Measurements from ENCODE around the gene FBXW4.

FBXW4 gene

DNA sequence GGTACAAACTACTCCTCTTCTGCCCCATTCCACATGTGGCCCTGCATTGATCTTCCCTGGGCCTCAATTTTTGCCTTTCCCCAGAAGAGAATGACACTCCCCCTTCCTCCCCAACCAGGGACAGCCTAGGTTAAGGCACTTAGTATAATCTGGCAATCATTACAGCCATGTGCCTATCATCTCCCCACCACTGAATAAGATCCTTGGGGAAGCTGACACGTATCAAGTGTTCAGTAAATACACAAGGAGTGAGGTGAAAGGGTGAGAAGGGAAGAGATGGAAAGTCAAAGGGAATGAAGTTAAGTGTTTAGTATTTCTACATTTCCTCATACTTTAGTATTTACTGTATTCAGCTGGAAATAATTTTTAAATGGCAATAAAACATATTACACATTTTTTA lies 31.9 kb downstream of the FBXW4 start:
- Histone ChIP-seq H3K27me3 (replicated peaks; ENCODE audit: control insufficient read depth, insufficient read depth, low read length, poor library complexity, severe bottlenecking) (no peaks in the 10 kb centered on the region), H3K4me1 (ENCODE audit: control insufficient read depth, insufficient read depth, low read length, poor library complexity, severe bottlenecking) (no peaks in the 10 kb centered on the region), H3K27ac (ENCODE audit: insufficient read depth, low read length, poor library complexity, severe bottlenecking) (no peak overlapping the region), H3K4me3 (ENCODE audit: insufficient read depth, low read depth, low read length, poor library complexity, severe bottlenecking) (no peak overlapping the region), H3K9me3 (ENCODE audit: control insufficient read depth, low read length) (no peaks in the 10 kb centered on the region), H3K36me3 (ENCODE audit: control insufficient read depth, insufficient read depth, low read length) (peaks cover 81% of the 10 kb centered on the region)
- DNase-seq, result no peak

DNA sequence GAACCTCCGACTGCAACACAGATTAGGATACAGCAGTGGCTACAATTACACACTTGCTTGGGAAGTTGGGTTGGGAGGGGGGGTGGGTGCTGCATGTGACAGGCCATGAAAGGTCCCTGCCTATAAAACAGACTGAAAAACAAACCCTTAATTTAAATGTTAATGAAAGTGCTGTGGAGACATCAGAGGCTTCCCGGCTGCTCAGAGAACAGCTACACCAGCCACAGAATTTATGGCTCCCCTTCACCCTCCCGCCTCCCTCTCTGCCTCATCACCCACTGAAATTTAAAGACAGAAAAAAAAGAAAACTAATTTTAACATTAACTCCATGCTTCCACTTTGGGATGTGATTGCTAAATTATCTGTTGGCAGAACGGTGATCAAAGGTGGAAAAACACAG lies 34.7 kb downstream of the FBXW4 start:
- Histone ChIP-seq H3K4me1 (ENCODE audit: control insufficient read depth, insufficient read depth, low read length, poor library complexity, severe bottlenecking) (no peaks in the 10 kb centered on the region), H3K4me3 (ENCODE audit: insufficient read depth, low read depth, low read length, poor library complexity, severe bottlenecking) (no peak overlapping the region), H3K27ac (ENCODE audit: insufficient read depth, low read length, poor library complexity, severe bottlenecking) (no peak overlapping the region), H3K27me3 (replicated peaks; ENCODE audit: control insufficient read depth, insufficient read depth, low read length, poor library complexity, severe bottlenecking) (no peaks in the 10 kb centered on the region), H3K36me3 (ENCODE audit: control insufficient read depth, insufficient read depth, low read length) (peaks cover 75% of the 10 kb centered on the region), H3K9me3 (ENCODE audit: control insufficient read depth, low read length) (no peaks in the 10 kb centered on the region)
- no peak for DNase-seq

DNA sequence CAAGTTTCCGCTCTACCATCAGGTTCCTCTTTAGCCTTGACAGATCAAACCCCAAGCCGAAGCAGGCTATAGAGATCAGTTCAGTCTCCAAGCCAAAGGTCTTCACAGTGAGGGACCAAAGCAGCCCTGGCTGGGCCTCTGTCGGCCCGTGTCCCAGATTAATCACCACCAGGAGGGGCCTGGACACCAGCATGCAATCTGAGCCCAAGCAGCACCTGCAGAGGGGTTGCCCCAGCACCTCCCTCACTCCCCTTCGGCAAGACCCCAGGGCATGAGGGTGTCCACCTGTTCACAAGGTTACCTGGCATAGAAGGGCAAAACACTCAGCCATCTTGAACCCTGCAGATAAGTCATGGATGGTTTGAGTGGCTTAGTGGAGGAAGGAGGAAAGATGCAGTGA lies 36.0 kb downstream of the FBXW4 start:
- H3K36me3 ChIP-seq (ENCODE audit: control insufficient read depth, insufficient read depth, low read length), result peaks cover 63% of the 10 kb centered on the region

DNA sequence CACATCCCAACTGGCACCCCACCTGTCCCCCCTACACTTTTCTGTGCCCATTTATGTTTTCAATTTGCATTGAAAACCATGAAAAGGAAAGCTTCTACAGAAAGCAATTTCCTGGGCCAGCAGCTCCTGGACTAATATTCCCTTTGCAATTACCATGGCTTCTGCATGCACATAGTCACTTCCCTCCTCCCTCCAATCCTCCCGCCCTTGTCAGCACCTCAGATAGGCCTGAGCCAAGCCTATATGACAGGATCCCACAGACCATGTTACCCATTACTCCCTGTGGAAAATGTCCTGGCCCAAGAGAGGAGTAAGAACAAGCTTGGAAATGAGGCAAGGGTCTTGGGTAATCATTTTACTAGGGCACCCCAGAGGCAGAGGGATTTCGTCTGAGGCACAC lies 38.1 kb downstream of the FBXW4 start:
- Histone ChIP-seq H3K36me3 (ENCODE audit: control insufficient read depth, insufficient read depth, low read length) (peaks cover 61% of the 10 kb centered on the region), H3K9me3 (ENCODE audit: control insufficient read depth, low read length) (no peaks in the 10 kb centered on the region), H3K27me3 (replicated peaks; ENCODE audit: control insufficient read depth, insufficient read depth, low read length, poor library complexity, severe bottlenecking) (no peaks in the 10 kb centered on the region), H3K4me3 (ENCODE audit: insufficient read depth, low read depth, low read length, poor library complexity, severe bottlenecking) (no peak overlapping the region), H3K4me1 (ENCODE audit: control insufficient read depth, insufficient read depth, low read length, poor library complexity, severe bottlenecking) (no peaks in the 10 kb centered on the region), H3K27ac (ENCODE audit: insufficient read depth, low read length, poor library complexity, severe bottlenecking) (no peak overlapping the region)
- DNase-seq, result no peak

More for the DNA sequence above, 36.0 kb downstream of the FBXW4 start:
- Histone ChIP-seq H3K9me3 (ENCODE audit: control insufficient read depth, low read length) (no peaks in the 10 kb centered on the region), H3K4me3 (ENCODE audit: insufficient read depth, low read depth, low read length, poor library complexity, severe bottlenecking) (no peak overlapping the region), H3K27me3 (replicated peaks; ENCODE audit: control insufficient read depth, insufficient read depth, low read length, poor library complexity, severe bottlenecking) (no peaks in the 10 kb centered on the region), H3K27ac (ENCODE audit: insufficient read depth, low read length, poor library complexity, severe bottlenecking) (no peak overlapping the region), H3K4me1 (ENCODE audit: control insufficient read depth, insufficient read depth, low read length, poor library complexity, severe bottlenecking) (no peaks in the 10 kb centered on the region)
- DNase-seq, result no peak

DNA sequence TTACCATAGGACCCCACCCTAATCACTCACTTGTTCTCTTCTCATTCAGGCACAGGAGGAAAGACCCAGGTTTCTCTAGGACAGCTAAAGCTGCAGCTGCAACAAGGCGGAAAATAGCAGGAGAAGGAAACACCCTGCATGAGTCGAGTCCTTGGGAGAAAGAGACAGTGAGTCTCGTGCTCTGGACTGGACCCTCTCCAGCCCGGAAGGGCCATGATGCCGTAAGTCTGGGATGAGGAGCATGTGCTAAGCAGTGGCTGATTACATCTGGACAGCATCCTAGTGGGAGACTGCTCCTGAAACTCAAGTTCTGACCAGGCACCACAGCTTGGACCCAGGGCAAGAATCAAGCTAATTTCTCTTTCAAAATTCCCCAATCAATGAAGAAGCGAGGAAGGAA lies 39.4 kb downstream of the FBXW4 start:
- no peaks in the 10 kb centered on the region for H3K4me1 ChIP-seq (ENCODE audit: control insufficient read depth, insufficient read depth, low read length, poor library complexity, severe bottlenecking)
- H3K27ac ChIP-seq (ENCODE audit: insufficient read depth, low read length, poor library complexity, severe bottlenecking), result no peak overlapping the region
- DNase-seq, result no peak
- H3K36me3 ChIP-seq (ENCODE audit: control insufficient read depth, insufficient read depth, low read length), result peaks cover 61% of the 10 kb centered on the region
- no peaks in the 10 kb centered on the region for H3K27me3 ChIP-seq (replicated peaks; ENCODE audit: control insufficient read depth, insufficient read depth, low read length, poor library complexity, severe bottlenecking)
- no peaks in the 10 kb centered on the region for H3K9me3 ChIP-seq (ENCODE audit: control insufficient read depth, low read length)
- no peak overlapping the region for H3K4me3 ChIP-seq (ENCODE audit: insufficient read depth, low read depth, low read length, poor library complexity, severe bottlenecking)

DNA sequence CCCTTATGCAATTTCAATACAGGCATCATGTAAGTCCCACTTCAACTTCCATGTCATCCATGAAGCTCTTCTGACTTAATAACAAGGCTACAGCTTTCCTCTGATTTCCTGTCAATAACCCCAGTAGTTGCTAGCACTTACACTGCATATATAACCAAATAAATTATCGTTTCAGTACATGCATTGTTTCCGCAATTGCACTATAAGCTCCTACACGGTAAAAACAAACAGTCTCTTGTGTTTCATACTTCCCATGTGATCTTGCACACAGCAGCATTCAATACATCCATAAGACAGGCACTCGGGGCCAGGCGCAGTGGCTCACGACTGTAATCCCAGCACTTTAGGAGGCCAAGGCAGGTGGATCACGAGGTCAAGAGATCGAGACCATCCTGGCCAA lies 41.4 kb downstream of the FBXW4 start:
- Histone ChIP-seq H3K36me3 (ENCODE audit: control insufficient read depth, insufficient read depth, low read length) (peaks cover 60% of the 10 kb centered on the region), H3K4me3 (ENCODE audit: insufficient read depth, low read depth, low read length, poor library complexity, severe bottlenecking) (no peak overlapping the region), H3K4me1 (ENCODE audit: control insufficient read depth, insufficient read depth, low read length, poor library complexity, severe bottlenecking) (no peaks in the 10 kb centered on the region), H3K9me3 (ENCODE audit: control insufficient read depth, low read length) (no peaks in the 10 kb centered on the region), H3K27me3 (replicated peaks; ENCODE audit: control insufficient read depth, insufficient read depth, low read length, poor library complexity, severe bottlenecking) (no peaks in the 10 kb centered on the region), H3K27ac (ENCODE audit: insufficient read depth, low read length, poor library complexity, severe bottlenecking) (no peak overlapping the region)
- DNase-seq, result no peak

DNA sequence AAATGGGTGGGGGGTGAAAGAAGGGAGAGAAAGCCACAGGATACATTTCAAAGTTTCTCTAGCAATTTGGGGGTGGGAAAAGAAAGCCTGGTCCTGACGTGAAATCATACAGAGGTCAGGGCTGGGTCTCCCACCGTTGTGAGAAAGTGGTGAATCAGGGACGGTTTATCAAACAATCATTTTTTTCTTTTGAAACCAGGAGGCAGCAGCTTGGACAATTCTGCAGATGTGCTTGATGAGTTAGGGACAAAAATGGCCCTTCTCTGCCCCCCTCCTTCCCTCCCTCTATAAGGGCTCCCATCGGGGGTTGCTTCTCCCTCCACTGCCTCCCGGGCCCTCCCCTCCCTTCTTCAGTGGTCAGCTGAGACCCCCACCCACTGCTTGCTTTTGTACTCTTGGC lies 43.6 kb downstream of the FBXW4 start:
- Histone ChIP-seq H3K9me3 (ENCODE audit: control insufficient read depth, low read length) (no peaks in the 10 kb centered on the region), H3K4me3 (ENCODE audit: insufficient read depth, low read depth, low read length, poor library complexity, severe bottlenecking) (no peak overlapping the region), H3K36me3 (ENCODE audit: control insufficient read depth, insufficient read depth, low read length) (peaks cover 59% of the 10 kb centered on the region), H3K4me1 (ENCODE audit: control insufficient read depth, insufficient read depth, low read length, poor library complexity, severe bottlenecking) (no peaks in the 10 kb centered on the region), H3K27me3 (replicated peaks; ENCODE audit: control insufficient read depth, insufficient read depth, low read length, poor library complexity, severe bottlenecking) (no peaks in the 10 kb centered on the region), H3K27ac (ENCODE audit: insufficient read depth, low read length, poor library complexity, severe bottlenecking) (no peak overlapping the region)
- DNase-seq, result no peak

DNA sequence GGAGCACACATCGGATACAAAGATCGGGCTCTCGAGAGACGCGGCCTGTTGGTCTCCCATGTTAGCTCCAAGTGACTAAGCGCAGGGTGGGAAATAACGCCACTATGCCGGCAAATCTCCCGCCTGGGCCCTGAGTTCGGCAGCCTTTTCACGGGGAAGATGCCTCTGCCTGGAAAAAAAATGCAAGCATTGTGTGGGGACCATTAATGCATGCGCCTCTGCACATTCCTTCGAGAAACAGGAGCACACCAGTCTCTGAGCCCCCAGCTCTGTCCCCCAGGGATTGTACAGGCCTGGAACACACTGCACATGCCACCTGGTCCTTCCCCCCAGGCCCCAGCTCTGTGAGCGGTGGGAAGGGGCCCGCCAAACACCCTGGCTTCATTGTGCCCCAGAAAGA lies 44.1 kb downstream of the FBXW4 start:
- H3K36me3 ChIP-seq (ENCODE audit: control insufficient read depth, insufficient read depth, low read length), result peaks cover 57% of the 10 kb centered on the region
- no peaks in the 10 kb centered on the region for H3K27me3 ChIP-seq (replicated peaks; ENCODE audit: control insufficient read depth, insufficient read depth, low read length, poor library complexity, severe bottlenecking)
- H3K27ac ChIP-seq (ENCODE audit: insufficient read depth, low read length, poor library complexity, severe bottlenecking), result no peak overlapping the region
- DNase-seq, result no peak
- H3K9me3 ChIP-seq (ENCODE audit: control insufficient read depth, low read length), result no peaks in the 10 kb centered on the region
- H3K4me1 ChIP-seq (ENCODE audit: control insufficient read depth, insufficient read depth, low read length, poor library complexity, severe bottlenecking), result no peaks in the 10 kb centered on the region
- H3K4me3 ChIP-seq (ENCODE audit: insufficient read depth, low read depth, low read length, poor library complexity, severe bottlenecking), result no peak overlapping the region

DNA sequence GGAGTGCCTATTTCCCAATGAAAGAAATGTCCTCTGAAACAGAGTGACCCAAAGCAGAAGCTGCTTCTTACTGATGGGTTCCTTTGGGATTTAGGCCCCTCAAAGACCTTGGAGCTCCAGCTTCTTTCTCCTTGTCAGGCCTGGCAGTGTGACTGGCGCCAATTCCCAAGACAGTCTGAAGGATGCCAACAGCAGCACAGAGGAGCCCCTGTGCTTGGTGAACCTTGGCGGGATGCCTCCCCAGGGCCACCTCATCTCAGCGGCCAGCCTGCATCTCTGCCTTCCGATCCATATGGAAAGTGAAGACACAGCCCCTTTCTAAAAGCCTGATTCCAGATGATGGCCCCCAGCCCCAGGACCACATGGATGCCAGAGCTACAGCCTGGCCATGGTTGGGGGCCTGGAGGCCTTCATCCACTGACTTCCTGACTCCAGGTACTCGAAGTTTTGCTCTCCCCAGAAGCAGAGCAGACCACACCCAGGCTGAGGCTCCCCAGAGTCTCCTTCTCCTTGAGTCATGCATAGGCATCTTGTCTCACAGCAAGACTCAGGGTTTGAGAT lies 45.4 kb downstream of the FBXW4 start:
- Histone ChIP-seq H3K36me3 (ENCODE audit: control insufficient read depth, insufficient read depth, low read length) (peaks cover 50% of the 10 kb centered on the region), H3K27me3 (replicated peaks; ENCODE audit: control insufficient read depth, insufficient read depth, low read length, poor library complexity, severe bottlenecking) (no peaks in the 10 kb centered on the region), H3K4me1 (ENCODE audit: control insufficient read depth, insufficient read depth, low read length, poor library complexity, severe bottlenecking) (no peaks in the 10 kb centered on the region), H3K4me3 (ENCODE audit: insufficient read depth, low read depth, low read length, poor library complexity, severe bottlenecking) (no peak overlapping the region), H3K27ac (ENCODE audit: insufficient read depth, low read length, poor library complexity, severe bottlenecking) (no peak overlapping the region), H3K9me3 (ENCODE audit: control insufficient read depth, low read length) (no peaks in the 10 kb centered on the region)
- DNase-seq, result no peak

DNA sequence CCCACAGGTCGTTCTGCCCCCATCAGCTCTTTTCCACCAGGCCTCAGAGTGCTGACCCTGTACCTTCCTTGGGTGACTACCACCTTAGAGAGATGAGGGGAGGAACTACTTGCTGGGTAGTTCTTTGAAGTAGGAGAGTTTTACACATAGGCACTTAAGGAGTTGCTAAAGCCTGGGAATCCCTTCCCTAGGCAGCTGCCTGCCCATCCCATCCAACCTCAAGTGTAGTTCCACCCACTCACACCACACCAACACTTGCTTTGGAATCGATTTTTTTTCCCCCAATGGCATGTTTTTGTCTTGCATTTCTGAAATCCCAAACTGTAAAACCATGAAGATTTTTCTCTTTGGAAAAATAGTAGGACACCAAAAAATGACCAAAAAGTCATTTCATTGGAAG lies 47.7 kb downstream of the FBXW4 start:
- no peak overlapping the region for H3K27ac ChIP-seq (ENCODE audit: insufficient read depth, low read length, poor library complexity, severe bottlenecking)
- H3K4me1 ChIP-seq (ENCODE audit: control insufficient read depth, insufficient read depth, low read length, poor library complexity, severe bottlenecking), result no peaks in the 10 kb centered on the region
- no peaks in the 10 kb centered on the region for H3K9me3 ChIP-seq (ENCODE audit: control insufficient read depth, low read length)
- peaks cover 48% of the 10 kb centered on the region for H3K36me3 ChIP-seq (ENCODE audit: control insufficient read depth, insufficient read depth, low read length)
- no peaks in the 10 kb centered on the region for H3K27me3 ChIP-seq (replicated peaks; ENCODE audit: control insufficient read depth, insufficient read depth, low read length, poor library complexity, severe bottlenecking)
- DNase-seq, result no peak
- H3K4me3 ChIP-seq (ENCODE audit: insufficient read depth, low read depth, low read length, poor library complexity, severe bottlenecking), result no peak overlapping the region

DNA sequence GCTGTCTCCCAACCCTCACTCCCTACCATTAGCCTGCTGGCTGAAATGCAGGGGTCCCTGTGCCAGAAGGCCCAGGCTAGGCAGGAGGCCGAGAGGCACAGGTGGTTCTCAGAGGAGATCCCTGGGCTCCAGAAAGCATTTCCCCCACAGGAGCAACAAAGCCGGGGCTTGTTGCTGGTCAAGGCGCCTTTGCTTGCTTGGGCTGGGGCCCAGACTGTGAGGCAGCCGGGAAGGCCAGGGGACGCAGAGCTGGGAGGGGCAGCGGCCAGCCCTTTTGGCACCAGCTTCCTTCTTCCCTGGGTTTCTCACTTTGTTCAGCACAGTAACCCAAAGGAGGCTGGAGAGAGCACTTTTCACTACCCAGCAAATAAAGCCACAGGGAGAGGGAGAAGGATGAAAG lies 48.6 kb downstream of the FBXW4 start:
- H3K4me1 ChIP-seq (ENCODE audit: control insufficient read depth, insufficient read depth, low read length, poor library complexity, severe bottlenecking), result no peaks in the 10 kb centered on the region
- no peaks in the 10 kb centered on the region for H3K9me3 ChIP-seq (ENCODE audit: control insufficient read depth, low read length)
- DNase-seq, result no peak
- no peak overlapping the region for H3K4me3 ChIP-seq (ENCODE audit: insufficient read depth, low read depth, low read length, poor library complexity, severe bottlenecking)
- no peak overlapping the region for H3K27ac ChIP-seq (ENCODE audit: insufficient read depth, low read length, poor library complexity, severe bottlenecking)
- H3K27me3 ChIP-seq (replicated peaks; ENCODE audit: control insufficient read depth, insufficient read depth, low read length, poor library complexity, severe bottlenecking), result no peaks in the 10 kb centered on the region
- H3K36me3 ChIP-seq (ENCODE audit: control insufficient read depth, insufficient read depth, low read length), result peaks cover 39% of the 10 kb centered on the region
